H1 (cell line): ENCODE results near the gene THAP4. TPM values are rescaled to one million over a fixed set of nuclear protein-coding genes. Genes with fewer than 3 reads are reported as not detected.

Experiments used
- HDAC6 ChIP-seq: IDR thresholded peaks from one replicate; pipeline ENCODE4 v1.7.1; 2012; ENCODE audit warnings: low read depth, mild to moderate bottlenecking, inconsistent platforms, low read length, moderate library complexity
- KDM5A ChIP-seq: fragments of 200-600 bp; IDR thresholded peaks from 2 replicates; pipeline ENCODE4 v1.7.1; 2012; ENCODE audit warnings: mild to moderate bottlenecking, low read length, inconsistent platforms, mixed read lengths
- RBBP5 ChIP-seq: IDR thresholded peaks from 2 replicates; pipeline ENCODE4 v1.7.1; 2012; ENCODE audit warnings: low read depth, mild to moderate bottlenecking, inconsistent platforms, low read length, moderate library complexity, borderline replicate concordance
- RXRA ChIP-seq: IDR thresholded peaks from 2 replicates; pipeline ENCODE4 v1.6.1; 2011; ENCODE audit warnings: low read depth, mild to moderate bottlenecking, low read length, moderate library complexity; ENCODE audit not compliant: insufficient read depth
- SRF ChIP-seq: IDR thresholded peaks from 2 replicates; pipeline ENCODE4 v1.6.1; 2011; ENCODE audit warnings: mild to moderate bottlenecking, low read depth, low read length, moderate library complexity
- TAF7 ChIP-seq: optimal IDR thresholded peaks from 2 replicates; pipeline ENCODE3; 2011; ENCODE audit warnings: low read depth, mild to moderate bottlenecking, inconsistent platforms, low read length, moderate library complexity, borderline replicate concordance
- TBP ChIP-seq: IDR thresholded peaks from 2 replicates; pipeline ENCODE4 v1.6.1; 2011; ENCODE audit warnings: low read depth, low read length, improper control_type of control experiment
- polyA plus RNA-seq, 7 experiments: library from polyadenylated mRNA; depleted of rRNA in 3 of 7; stranded (reverse) in 5 of 7; unstranded in 2 of 7; fragments of >200 nt in 5 of 7; fragments of 200-250 nt in 2 of 7; gene quantifications; 1 replicate in 5 of 7; 2 replicates in 1 of 7; 4 replicates in 1 of 7; pipeline versions ENCODE4 v1.2.1 to v1.2.3, GENCODE V29; 2011 to 2013; ENCODE audit warnings: missing spikeins in 2 of 7, mixed read lengths in 2 of 7
- total RNA-seq: library from RNA; stranded (reverse); fragmentation: NEBNext Ultra II Directional; extraction: Animal tissue kit (Norgen Biotek cat#: 25700); gene quantifications from 2 replicates; pipeline ENCODE4 v1.2.1, GENCODE V29; 2021

The THAP4 gene
- total and polyA plus RNA-seq, 2 of the 8 experiments (the other 6 are each of a cell fraction or from before 2014, with no cell fraction given): 78.9 to 83.6 TPM

DNA sequence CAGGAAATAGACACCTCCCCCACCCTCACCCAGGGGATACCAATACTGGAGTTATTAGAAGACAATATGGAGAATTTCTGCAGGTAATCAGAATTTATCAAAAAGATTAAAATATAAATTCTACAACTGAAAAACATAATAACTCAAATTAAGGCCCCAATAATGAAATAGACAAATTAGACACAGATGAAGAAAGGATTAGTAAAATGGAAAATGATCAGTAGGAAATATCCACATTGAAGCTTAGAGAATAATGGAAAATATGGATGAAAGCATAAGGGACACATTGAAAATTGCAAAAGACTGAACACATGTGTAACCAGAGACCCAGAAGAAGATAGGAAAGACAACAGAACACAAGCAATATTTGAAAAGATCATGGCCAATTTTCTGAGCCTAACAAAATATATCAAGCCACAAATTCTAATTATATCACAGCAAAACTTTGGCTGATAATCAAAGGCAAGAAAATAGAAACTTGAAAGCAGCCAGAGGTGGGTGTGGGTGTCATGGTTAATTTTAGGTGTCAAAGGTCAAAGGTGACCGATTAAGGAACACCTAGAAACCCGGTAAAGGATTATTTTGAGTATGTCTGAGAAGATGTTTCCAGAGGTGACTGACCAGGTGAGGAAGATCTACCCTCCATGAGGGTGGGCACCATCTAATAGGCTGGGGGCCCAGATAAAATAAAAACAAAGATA, 50.2 kb downstream of the THAP4 start (continued):
- no peak for TF ChIP-seq SRF
- TF ChIP-seq HDAC6: no peak
- no peak for TF ChIP-seq TBP
- no peak for TF ChIP-seq TAF7
- no peak for TF ChIP-seq RXRA
- TF ChIP-seq KDM5A: no peak
- TF ChIP-seq RBBP5: no peak
